HUES64 (cell line): ENCODE measurements around the gene TMTC4.

ENCODE experiments used
- H3K27ac ChIP-seq: 2 replicates; pipeline ENCODE4 v1.7.0; 2013; ENCODE audit warnings: low read depth, low read length, inconsistent platforms
- H3K27me3 ChIP-seq: 2 replicates; pipeline ENCODE4 v1.6.1; 2013; ENCODE audit warnings: mild to moderate bottlenecking, low read length; ENCODE audit not compliant: insufficient read depth
- H3K36me3 ChIP-seq: 2 replicates; pipeline ENCODE4 v1.6.1; 2013; ENCODE audit warnings: mild to moderate bottlenecking, low read length; ENCODE audit not compliant: insufficient read depth
- H3K4me1 ChIP-seq: 2 replicates; pipeline ENCODE4 v1.6.1; 2013; ENCODE audit warnings: mild to moderate bottlenecking, low read length, moderate library complexity; ENCODE audit not compliant: insufficient read depth
- H3K4me3 ChIP-seq: 2 replicates; pipeline ENCODE4 v1.5.1; 2013; ENCODE audit warnings: mild to moderate bottlenecking, low read length, moderate library complexity
- H3K9ac ChIP-seq: 2 replicates; pipeline ENCODE4 v1.6.1; 2013; ENCODE audit warnings: mild to moderate bottlenecking, low read depth, low read length
- H3K9me3 ChIP-seq: 2 replicates; pipeline ENCODE4 v1.6.1; 2013; ENCODE audit warnings: low read depth, low read length; ENCODE audit not compliant: insufficient read depth
- WGBS: fragments of 150-250, 120-280 bp; methylation state at CpG from one replicate; pipeline ENCODE4 v1.1.7; 2013; ENCODE audit warnings: missing lambda C conversion rate; 5-methylcytosine and 5-hydroxymethylcytosine counted together

The TMTC4 gene

DNA sequence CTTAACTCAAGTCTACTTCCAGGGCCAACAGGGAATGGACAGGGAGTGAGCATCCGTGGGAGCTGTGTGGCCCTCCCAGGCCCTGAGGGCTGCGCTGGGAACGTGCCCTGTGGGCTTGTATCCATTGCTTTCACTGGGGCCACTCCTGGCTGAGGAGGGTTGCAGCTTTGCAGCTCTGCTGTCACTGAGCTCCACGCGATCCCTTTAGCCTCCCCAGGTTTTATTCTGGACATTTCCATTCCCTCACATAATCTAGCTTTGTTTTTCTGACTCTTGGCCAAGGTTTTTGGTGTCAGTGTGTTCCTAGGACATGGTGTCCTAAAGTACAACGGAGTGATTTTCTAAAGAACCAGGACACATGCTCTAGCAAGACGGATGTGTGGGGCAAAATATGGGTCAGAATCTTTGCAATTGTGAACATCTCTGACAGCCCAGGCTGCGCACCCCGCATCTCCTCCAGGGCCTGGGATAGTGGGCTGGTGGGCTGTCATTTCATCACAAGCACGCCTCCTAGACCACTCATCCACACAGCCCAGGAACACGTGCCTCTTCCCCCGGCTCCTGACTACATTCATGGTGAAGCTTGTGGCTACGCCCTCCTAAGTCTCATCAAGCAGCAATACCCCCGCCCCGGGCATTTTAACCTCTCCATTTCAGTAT is 114.0 kb downstream of the TMTC4 start:
- Histone ChIP-seq H3K27ac (no peak overlapping the region), H3K27me3 (no peaks in the 10 kb centered on the region), H3K4me1 (no peaks in the 10 kb centered on the region), H3K9me3 (0 out of 2 replicates have a peak, but pooled peaks cover 3% of the 10 kb centered on the region), H3K4me3 (no peak overlapping the region), H3K9ac (no peak overlapping the region), H3K36me3 (no peaks in the 10 kb centered on the region)
- WGBS: 89% methylated on average over 15 of the region's 15 CpGs

DNA sequence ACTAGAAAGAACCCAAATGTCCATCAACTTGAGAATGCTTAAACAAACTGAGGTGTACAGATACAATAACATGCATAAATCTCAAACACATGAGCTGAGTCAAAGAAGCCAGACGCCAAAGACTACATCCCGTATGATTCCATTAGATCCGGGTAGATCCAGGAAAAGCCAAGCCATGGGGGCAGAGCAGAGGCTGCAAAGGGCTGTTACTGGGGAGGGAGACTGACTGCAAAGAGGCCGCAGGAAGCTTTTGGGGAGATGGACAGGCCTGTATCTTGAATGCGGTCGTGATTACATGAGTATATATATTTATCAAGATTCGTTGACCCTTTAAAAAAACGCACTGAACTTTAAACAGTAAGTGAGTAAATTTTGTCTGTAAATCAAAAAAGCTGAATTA is 114.7 kb downstream of the TMTC4 start:
- no peaks in the 10 kb centered on the region for H3K4me1 ChIP-seq
- H3K9ac ChIP-seq: no peak overlapping the region
- H3K27me3 ChIP-seq: no peaks in the 10 kb centered on the region
- no peaks in the 10 kb centered on the region for H3K9me3 ChIP-seq
- no peak overlapping the region for H3K4me3 ChIP-seq
- H3K27ac ChIP-seq: no peak overlapping the region
- 96% methylated on average over 8 of the region's 8 CpGs for WGBS
- no peaks in the 10 kb centered on the region for H3K36me3 ChIP-seq
